ENCODE data around the gene OPCML.

Gene OPCML

DNA sequence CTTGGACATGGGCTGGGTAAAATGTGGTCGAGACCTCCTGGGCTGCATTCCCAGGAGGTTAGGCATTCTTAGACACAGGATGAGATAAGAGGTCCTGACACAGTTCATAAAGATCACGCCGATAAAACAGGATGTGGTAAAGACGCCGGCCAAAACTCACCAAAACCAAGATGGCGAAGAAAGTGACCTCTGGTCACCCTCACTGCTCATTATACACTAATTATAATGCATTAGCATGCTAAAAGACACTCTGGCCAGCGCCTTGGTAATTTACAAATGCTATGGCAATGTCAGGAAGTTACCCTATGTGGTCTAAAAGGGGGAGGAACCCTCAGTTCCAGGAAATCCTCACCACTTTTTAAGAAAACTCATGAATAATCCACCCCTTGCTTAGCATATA lies 983.3 kb downstream of the OPCML start:
- TF ChIP-seq, protein P1, sequence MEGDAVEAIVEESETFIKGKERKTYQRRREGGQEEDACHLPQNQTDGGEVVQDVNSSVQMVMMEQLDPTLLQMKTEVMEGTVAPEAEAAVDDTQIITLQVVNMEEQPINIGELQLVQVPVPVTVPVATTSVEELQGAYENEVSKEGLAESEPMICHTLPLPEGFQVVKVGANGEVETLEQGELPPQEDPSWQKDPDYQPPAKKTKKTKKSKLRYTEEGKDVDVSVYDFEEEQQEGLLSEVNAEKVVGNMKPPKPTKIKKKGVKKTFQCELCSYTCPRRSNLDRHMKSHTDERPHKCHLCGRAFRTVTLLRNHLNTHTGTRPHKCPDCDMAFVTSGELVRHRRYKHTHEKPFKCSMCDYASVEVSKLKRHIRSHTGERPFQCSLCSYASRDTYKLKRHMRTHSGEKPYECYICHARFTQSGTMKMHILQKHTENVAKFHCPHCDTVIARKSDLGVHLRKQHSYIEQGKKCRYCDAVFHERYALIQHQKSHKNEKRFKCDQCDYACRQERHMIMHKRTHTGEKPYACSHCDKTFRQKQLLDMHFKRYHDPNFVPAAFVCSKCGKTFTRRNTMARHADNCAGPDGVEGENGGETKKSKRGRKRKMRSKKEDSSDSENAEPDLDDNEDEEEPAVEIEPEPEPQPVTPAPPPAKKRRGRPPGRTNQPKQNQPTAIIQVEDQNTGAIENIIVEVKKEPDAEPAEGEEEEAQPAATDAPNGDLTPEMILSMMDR (IDR thresholded peaks at IDR 0.05; ENCODE audit: borderline replicate concordance, insufficient read depth, low read depth, low read length): no peak
- no peak overlapping the region for H3K4me3 ChIP-seq (ENCODE audit: low read depth, low read length)

GRCh38 chr11:132544007-132544406 lies 988.3 kb downstream of the OPCML start:
- no peak overlapping the region for H3K4me3 ChIP-seq (ENCODE audit: low read depth, low read length)
- TF ChIP-seq, protein P1 (IDR thresholded peaks at IDR 0.05; ENCODE audit: borderline replicate concordance, insufficient read depth, low read depth, low read length): no peak

- TF ChIP-seq, protein P1 (IDR thresholded peaks at IDR 0.05; ENCODE audit: borderline replicate concordance, insufficient read depth, low read depth, low read length): no peak
- no peak overlapping the region for H3K4me3 ChIP-seq (ENCODE audit: low read depth, low read length)
Measured at GRCh38 chr11:132541794-132542193, 990.5 kb downstream of the OPCML start.

- H3K4me3 ChIP-seq (ENCODE audit: low read depth, low read length): no peak overlapping the region
- TF ChIP-seq, protein P1 (IDR thresholded peaks at IDR 0.05; ENCODE audit: borderline replicate concordance, insufficient read depth, low read depth, low read length): no peak
Measured at GRCh38 chr11:132540581-132540980, 991.7 kb downstream of the OPCML start.

DNA sequence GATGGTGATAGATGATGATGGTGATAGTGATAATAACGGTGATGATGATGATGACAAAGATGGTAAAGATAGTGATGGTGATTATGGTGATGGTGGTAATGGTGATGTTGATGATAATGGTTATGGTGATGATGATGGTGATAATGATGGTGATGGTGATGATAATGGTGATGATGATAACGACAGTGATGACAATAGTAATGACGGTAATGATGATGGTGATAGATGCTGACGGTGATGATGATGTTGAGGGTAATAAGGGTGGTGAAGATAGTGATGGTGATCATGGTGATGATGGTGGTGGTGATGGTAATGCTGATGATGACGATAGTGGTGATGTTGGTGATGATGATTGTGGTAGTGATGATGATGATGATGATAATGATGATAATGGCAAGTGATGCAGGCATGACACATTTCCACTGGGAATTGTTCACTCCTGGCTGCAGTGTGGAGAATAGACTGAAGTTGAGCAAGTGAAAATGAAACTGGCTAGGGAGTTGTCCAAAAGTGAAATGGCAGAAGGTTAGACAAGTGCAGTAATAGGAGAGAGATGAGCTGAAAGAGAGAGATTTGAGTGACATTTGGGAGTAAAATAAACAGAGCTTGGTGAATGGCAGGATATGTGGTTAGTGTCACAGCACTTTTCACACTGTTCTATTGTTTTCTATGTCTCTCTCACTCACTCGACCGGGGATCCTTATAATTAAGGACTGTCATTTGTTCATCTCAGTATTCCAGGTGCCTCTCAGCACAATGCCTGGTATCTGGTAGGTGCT lies 992.5 kb downstream of the OPCML start:
- TF ChIP-seq, protein P1 (IDR thresholded peaks at IDR 0.05; ENCODE audit: borderline replicate concordance, insufficient read depth, low read depth, low read length): no peak
- H3K4me3 ChIP-seq (ENCODE audit: low read depth, low read length): no peak overlapping the region

DNA sequence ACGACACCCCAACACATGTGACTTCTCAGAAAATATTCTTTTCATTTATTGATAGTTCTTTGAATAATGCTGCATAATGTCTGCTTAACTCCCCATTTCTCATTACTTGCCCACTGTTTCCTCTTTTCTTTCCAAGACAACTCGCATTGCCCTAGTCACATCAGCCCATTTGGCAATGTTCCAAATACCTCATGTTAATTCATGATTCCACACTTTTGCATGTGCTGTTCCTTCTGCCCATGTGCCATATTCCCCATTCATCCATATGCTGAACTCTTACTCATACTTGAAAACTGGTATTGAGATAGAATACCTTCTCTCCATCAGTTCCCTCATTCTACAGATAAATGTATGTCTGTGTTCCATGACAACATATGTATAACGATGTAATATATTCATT lies 993.7 kb downstream of the OPCML start:
- H3K4me3 ChIP-seq (ENCODE audit: low read depth, low read length): no peak overlapping the region
- TF ChIP-seq, protein P1 (IDR thresholded peaks at IDR 0.05; ENCODE audit: borderline replicate concordance, insufficient read depth, low read depth, low read length): no peak

DNA sequence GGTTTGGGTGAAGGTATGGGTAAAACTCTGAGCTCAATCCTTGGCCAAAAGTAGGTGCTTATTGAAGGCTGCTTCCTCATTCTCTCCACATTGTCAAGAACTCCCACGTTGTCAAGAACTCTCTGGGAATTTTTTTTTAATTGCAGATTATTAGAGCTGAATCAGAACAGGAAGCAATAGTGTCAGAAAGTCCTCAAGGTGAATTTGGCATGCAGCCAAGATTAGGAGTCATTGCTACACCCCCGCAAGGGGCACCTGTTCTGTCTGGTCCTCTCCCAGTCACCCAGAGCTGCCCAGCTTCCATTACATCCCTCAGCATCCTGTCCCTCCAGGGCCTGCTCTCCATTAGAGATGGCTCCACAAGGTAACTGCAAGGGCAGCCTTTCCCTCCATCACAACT lies 996.5 kb downstream of the OPCML start:
- H3K4me3 ChIP-seq (ENCODE audit: low read depth, low read length): no peak overlapping the region
- TF ChIP-seq, protein P1 (IDR thresholded peaks at IDR 0.05; ENCODE audit: borderline replicate concordance, insufficient read depth, low read depth, low read length): no peak
